CD4-positive, alpha-beta T cell treated with Interleukin-6 for 4 hours (primary cell): Measurements from ENCODE around the gene ZNF99.
"Not testable (repeated sequence)": the region's sequence is repeated elsewhere in the genome, so short reads cannot be mapped to it uniquely, and the experiment has no call there.

Experiments
- DNase-seq: peaks from one replicate; pipeline ENCODE4 v3.0.0-alpha.2; 2020; ENCODE audit warnings: mixed read lengths

Gene ZNF99

DNA sequence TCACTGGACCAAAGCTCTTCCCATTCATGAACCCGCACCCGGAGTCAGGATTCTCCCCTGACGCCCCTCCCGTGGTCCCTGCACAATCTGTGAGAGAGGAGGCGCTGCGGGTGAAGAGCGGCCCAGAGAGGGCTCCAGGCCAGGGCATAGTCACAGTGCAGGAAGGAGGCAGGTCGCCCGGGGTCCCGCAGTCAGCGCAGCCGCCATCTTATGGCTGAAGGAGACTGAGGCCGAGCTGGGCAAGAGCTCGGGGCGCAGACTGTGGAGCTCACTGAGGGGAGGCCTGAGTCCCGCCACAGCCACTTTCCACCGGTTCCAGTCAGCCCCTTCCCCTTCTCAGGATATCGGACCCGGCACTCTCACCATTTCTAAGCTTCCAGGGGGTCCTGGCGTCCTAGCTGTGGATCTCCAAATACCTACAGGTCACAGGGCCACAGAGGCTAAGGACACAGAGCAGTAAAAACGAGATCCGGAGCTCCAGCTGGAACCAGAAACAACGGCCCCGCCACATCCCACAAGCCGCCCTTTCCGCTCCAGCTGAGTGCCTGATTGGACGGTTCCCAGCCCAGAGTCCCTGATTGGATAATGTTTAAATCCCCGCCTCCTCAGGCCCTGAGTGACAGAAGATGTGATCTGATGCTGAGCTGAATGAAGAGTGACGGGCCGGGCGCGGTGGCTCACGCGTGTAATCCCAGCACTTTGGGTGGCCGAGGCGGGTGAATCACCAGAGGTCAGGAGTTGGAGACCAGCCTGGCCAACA, at the start of gene ZNF99:
ZNF99 (minus strand) TSS at position 501 of the 760 bp plus-strand sequence; CDS start at position 366, 135 bp downstream.
- DNase-seq, result no peak

GRCh38 chr19:22832031-22832762, 48.2 kb upstream of the ZNF99 start, which contains the start of gene ZNF723:
Gene ZNF723, plus strand, starts transcription at chr19:22832291. Its CDS starts 89 bp downstream, at chr19:22832380.
- DNase-seq, result no peak

GRCh38 chr19:22831211-22831610, 47.3 kb upstream of the ZNF99 start:
- DNase-seq, result no peak

- no peak for DNase-seq
Measured at GRCh38 chr19:22814124-22814523, 30.2 kb upstream of the ZNF99 start.

DNA sequence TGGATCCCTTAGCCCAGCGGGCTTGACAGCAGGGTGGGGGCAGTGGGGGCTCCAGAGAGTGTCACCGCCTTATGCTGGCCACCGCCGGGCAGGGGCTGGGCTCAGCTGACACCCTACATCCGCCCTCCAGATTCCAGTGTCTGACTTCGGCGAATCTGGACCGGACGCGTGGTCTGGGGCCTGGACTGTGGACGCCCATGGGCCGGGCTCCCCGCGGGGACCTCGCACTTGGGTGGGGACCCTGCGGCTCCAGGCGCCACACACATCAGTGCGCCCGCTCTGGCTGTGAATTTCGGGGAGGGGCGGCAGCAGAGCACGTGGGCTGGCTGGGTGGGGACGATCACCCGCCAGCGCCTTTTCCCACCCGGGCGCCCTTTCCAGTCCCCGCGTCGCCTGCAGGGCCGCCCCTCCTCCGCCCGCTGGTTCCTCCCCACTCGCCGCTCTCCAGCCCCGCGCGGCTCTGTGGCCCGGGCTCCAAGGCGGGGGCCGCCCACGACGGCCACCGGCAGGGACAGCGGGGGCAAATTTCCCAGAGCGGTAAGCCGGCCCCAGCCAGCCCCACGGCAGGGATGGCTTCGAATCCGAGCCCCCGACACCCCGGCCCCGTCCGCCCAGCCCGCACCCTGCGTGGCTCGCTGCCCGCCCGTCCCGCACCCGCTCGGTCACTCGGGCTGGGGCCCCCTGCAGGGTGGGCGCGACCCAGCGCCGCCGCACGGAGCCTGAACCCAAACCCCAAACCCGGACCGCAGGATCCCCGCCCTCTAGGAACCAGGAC, 23.3 kb upstream of the ZNF99 start:
- no peak for DNase-seq

- DNase-seq, result no peak
Measured at GRCh38 chr19:22806418-22806817, 22.5 kb upstream of the ZNF99 start.

- DNase-seq, result no peak
Measured at GRCh38 chr19:22797040-22797439, 13.1 kb upstream of the ZNF99 start.

DNA sequence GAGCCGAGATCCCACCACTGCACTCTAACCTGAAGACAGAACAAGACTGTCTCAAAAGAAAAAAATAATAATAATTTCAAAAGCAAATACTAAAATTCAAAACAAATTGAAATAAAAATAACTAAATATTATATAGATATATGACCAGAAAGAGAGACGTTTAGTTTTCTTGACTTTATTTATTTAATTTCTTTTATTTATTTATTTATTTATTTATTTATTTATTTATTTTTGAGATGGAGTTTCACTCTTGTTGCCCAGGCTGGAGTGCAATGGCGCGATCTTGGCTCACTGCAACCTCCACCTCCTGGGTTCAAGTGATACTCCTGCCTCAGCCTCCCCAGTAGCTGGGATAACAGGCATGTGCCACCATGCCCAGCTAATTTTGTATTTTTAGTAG, 8.9 kb upstream of the ZNF99 start:
- not testable (repeated sequence) for DNase-seq

GRCh38 chr19:22735911-22736645, 47.9 kb downstream of the ZNF99 start:
- DNase-seq, result no peak

- no peak for DNase-seq
Measured at GRCh38 chr19:22733691-22734090, 50.3 kb downstream of the ZNF99 start.

DNA sequence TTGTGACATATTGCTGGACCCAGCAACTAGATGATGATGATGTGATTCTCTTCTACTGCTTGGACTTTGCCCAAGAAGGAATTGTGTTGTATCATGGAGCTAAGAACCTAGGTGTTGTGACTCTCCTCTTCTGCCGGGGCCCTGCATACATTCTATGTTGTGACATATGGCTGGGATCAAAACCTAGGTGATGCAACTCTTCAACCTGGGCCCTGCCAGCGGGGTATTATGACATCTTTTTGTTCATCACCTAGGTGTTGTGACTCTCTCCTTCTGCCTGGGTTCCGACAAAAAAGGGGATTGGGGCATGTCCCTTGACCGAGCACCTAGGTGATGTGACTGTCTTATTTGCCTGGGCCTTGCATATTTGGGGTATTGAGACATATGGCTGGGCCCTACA, 55.7 kb downstream of the ZNF99 start:
- not testable (repeated sequence) for DNase-seq

GRCh38 chr19:22721533-22721932, 62.4 kb downstream of the ZNF99 start:
- DNase-seq, result not testable (repeated sequence)

- no peak for DNase-seq
Measured at GRCh38 chr19:22708983-22709382, 75.0 kb downstream of the ZNF99 start.

GRCh38 chr19:22703096-22703495, 80.9 kb downstream of the ZNF99 start:
- not testable (repeated sequence) for DNase-seq

DNA sequence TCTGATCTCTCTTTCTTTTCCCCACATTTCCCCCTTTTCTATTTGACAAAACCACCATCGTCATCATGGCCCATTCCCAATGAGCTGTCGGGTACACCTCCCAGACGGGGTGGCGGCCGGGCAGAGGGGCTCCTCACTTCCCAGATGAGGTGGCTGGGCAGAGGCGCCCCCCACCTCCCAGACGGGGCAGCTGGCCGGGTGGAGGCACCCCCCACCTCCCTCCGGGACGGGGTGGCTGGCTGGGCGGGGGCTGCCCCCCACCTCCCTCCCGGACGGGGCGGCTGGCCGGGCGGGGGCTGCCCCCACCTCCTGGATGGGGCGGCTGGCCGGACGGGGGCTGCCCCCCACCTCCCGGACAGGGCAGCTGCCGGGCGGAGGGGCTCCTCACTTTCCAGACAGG, 81.3 kb downstream of the ZNF99 start:
- not testable (repeated sequence) for DNase-seq
